Loucy (cell line): ENCODE data around the gene CTNNA2.
A peak's percentile ranks its signal among the peaks of the same experiment; 100 is the strongest.

ENCODE experiments used
- H2AFZ ChIP-seq: fragments of 200-600 bp; sonication (generic); 2 replicates; pipeline ENCODE4 v1.6.0; 2016; ENCODE audit warnings: antibody characterized with exemption, mild to moderate bottlenecking, low read length, moderate library complexity
- H3F3A ChIP-seq: fragments of 200-600 bp; 2 replicates; pipeline ENCODE4 v1.6.0; 2016; ENCODE audit warnings: antibody characterized with exemption, low read depth, mild to moderate bottlenecking
- H3K27me3 ChIP-seq: fragments of 200-600 bp; sonication (generic); 2 replicates; pipeline ENCODE4 v1.6.1; 2014; ENCODE audit warnings: low read length, mild to moderate bottlenecking; ENCODE audit not compliant: insufficient read depth, poor library complexity, severe bottlenecking
- H3K36me3 ChIP-seq: fragments of 200-600 bp; sonication (generic); 2 replicates; pipeline ENCODE4 v1.6.1; 2016; ENCODE audit warnings: low read length; ENCODE audit not compliant: insufficient read depth
- H3K4me1 ChIP-seq: fragments of 200-600 bp; sonication (generic); 2 replicates; pipeline ENCODE4 v1.5.1; 2014; ENCODE audit warnings: low read length, mild to moderate bottlenecking; ENCODE audit not compliant: insufficient read depth, poor library complexity, severe bottlenecking
- H3K4me2 ChIP-seq: fragments of 200-600 bp; sonication (generic); 2 replicates; pipeline ENCODE4 v1.6.0; 2014; ENCODE audit warnings: antibody characterized with exemption, low read length, low read depth, mild to moderate bottlenecking; ENCODE audit not compliant: poor library complexity, severe bottlenecking
- H3K4me3 ChIP-seq: fragments of 200-600 bp; sonication (generic); 2 replicates; pipeline ENCODE4 v1.5.1; 2014; ENCODE audit warnings: low read length, mild to moderate bottlenecking, mixed read lengths; ENCODE audit not compliant: poor library complexity, severe bottlenecking
- H3K79me2 ChIP-seq: fragments of 200-600 bp; sonication (generic); 2 replicates; pipeline ENCODE4 v1.6.1; 2014; ENCODE audit warnings: low read length; ENCODE audit not compliant: insufficient read depth
- H3K9ac ChIP-seq: fragments of 200-600 bp; sonication (generic); 2 replicates; pipeline ENCODE4 v1.6.0; 2014; ENCODE audit warnings: mild to moderate bottlenecking, low read depth, low read length, moderate library complexity; ENCODE audit not compliant: poor library complexity, severe bottlenecking
- H3K9me2 ChIP-seq: fragments of 200-600 bp; sonication (generic); replicated peaks from 2 replicates; pipeline ENCODE4 v1.6.1; 2016; ENCODE audit warnings: low read depth, low read length, mixed read lengths
- H3K9me3 ChIP-seq: fragments of 200-600 bp; sonication (generic); 2 replicates; pipeline ENCODE4 v1.6.1; 2014; ENCODE audit warnings: mild to moderate bottlenecking, antibody characterized with exemption, low read length, low read depth; ENCODE audit not compliant: insufficient read depth
- H4K20me1 ChIP-seq: fragments of 200-600 bp; sonication (generic); 2 replicates; pipeline ENCODE4 v1.6.0; 2014; ENCODE audit warnings: antibody characterized with exemption, low read length, mild to moderate bottlenecking; ENCODE audit not compliant: insufficient read depth, poor library complexity, severe bottlenecking
- EZH2phosphoT487 ChIP-seq: fragments of 200-600 bp; IDR thresholded peaks from 2 replicates; pipeline ENCODE4 v1.6.1; 2018; ENCODE audit warnings: antibody characterized with exemption, mild to moderate bottlenecking, moderate library complexity, borderline replicate concordance
- TF ChIP-seq, protein P1 (sequence below): fragments of 200-600 bp; sonication (generic); conservative IDR thresholded peaks from 2 replicates; pipeline ENCODE4 v1.5.1; 2014; ENCODE audit warnings: mild to moderate bottlenecking, antibody characterized with exemption, low read length

The CTNNA2 gene

DNA sequence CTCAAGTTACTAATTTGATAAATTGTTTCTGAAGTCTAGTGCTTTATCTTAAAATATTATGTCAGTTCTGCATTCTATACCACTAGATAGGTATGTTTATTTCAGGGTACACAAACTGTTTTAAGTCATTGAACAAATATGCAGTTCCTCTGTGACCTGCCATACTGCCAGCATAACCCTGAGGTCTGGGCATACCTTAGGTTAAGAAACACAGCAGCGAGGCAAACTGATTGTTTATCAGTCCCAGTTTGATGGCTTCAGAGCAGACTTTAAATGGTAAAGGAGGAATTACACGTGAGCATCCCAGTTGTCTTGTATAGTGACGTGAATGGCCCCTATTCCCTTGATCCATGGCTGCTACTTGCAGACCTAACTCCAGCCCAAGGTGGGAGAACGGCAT, 978.1 kb downstream of the CTNNA2 start:
- H3K36me3 ChIP-seq, result no peaks in the 10 kb centered on the region
- H3K4me1 ChIP-seq, result no peaks in the 10 kb centered on the region
- no peaks in the 10 kb centered on the region for H3K9me3 ChIP-seq
- H3K9me2 ChIP-seq, result no peaks in the 10 kb centered on the region
- TF ChIP-seq, protein P1, sequence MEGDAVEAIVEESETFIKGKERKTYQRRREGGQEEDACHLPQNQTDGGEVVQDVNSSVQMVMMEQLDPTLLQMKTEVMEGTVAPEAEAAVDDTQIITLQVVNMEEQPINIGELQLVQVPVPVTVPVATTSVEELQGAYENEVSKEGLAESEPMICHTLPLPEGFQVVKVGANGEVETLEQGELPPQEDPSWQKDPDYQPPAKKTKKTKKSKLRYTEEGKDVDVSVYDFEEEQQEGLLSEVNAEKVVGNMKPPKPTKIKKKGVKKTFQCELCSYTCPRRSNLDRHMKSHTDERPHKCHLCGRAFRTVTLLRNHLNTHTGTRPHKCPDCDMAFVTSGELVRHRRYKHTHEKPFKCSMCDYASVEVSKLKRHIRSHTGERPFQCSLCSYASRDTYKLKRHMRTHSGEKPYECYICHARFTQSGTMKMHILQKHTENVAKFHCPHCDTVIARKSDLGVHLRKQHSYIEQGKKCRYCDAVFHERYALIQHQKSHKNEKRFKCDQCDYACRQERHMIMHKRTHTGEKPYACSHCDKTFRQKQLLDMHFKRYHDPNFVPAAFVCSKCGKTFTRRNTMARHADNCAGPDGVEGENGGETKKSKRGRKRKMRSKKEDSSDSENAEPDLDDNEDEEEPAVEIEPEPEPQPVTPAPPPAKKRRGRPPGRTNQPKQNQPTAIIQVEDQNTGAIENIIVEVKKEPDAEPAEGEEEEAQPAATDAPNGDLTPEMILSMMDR, result no peak
- TF ChIP-seq EZH2phosphoT487, result no peak
- no peak overlapping the region for H3K9ac ChIP-seq
- H3F3A ChIP-seq, result no peaks in the 10 kb centered on the region
- no peaks in the 10 kb centered on the region for H3K79me2 ChIP-seq
- no peak overlapping the region for H3K4me3 ChIP-seq
- H3K27me3 ChIP-seq, result no peaks in the 10 kb centered on the region
- no peak overlapping the region for H2AFZ ChIP-seq
- no peak overlapping the region for H3K4me2 ChIP-seq
- H4K20me1 ChIP-seq, result no peaks in the 10 kb centered on the region

DNA sequence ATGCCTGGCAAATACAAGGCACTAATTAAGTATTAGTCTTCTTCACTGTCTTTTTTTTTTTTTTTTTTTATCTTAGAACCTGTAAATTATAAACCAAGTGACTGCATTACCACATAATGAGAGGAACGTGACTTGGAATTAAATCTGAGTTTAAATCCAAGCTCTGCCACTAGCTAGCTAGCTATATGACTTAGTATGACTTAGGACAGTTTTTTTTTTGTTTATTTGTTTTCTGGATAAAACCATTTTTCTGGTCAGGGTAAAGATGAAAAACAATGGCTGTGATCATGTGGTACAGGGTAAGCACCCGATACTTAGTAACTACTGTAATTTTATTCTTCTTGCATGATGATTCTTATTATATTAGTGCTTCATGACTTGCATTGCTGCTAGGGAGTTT, 983.5 kb downstream of the CTNNA2 start:
- Histone ChIP-seq H3K9me3 (no peaks in the 10 kb centered on the region), H3F3A (no peaks in the 10 kb centered on the region), H3K36me3 (no peaks in the 10 kb centered on the region), H3K27me3 (no peaks in the 10 kb centered on the region), H3K79me2 (no peaks in the 10 kb centered on the region), H2AFZ (no peak overlapping the region), H3K4me1 (no peaks in the 10 kb centered on the region), H3K4me2 (no peak overlapping the region), H3K9ac (no peak overlapping the region), H3K9me2 (no peaks in the 10 kb centered on the region), H4K20me1 (no peaks in the 10 kb centered on the region), H3K4me3 (no peak overlapping the region)
- no peak for TF ChIP-seq EZH2phosphoT487

DNA sequence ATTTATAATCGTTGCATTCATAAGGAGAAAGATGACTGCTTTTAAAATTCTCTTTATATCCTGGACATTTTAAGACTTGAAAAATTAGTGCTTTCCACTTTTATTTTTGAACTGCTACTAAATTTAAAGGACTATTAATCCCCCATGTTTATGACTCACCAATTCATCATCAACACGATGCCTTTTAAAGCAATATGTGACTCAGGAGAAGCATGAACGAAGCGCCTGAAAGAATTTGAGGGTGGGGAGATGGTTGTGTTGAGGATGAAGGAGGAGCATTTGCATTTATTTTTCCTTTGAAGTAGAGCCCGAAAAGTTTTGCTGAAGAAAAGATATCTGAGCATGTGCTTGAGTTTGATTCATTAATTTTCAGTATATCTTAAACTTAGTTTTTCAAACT, 983.9 kb downstream of the CTNNA2 start:
- no peaks in the 10 kb centered on the region for H3K9me3 ChIP-seq
- no peak for TF ChIP-seq EZH2phosphoT487
- TF ChIP-seq, protein P1, result no peak

DNA sequence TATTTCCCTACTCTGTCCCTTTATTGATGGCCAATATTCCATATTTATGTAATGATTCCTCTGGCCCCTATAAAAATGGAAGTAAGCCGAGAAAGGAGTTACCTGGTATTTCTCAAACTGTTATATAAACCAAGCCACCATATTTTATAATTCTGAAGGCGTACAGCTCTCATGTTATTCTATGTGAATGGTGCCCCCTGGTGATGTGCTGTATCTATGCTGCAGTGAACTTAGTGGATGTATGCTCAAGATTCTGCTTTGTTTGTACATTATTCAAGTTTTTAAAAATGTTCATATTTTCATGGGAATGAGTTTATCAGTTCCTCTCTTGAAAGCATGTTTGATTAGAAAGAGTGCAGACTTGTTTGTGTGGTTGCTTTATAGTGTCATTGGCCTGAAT, 986.2 kb downstream of the CTNNA2 start:
- H3F3A ChIP-seq, result no peaks in the 10 kb centered on the region
- no peaks in the 10 kb centered on the region for H3K9me3 ChIP-seq
- no peaks in the 10 kb centered on the region for H3K4me1 ChIP-seq
- H3K9me2 ChIP-seq, result no peaks in the 10 kb centered on the region
- TF ChIP-seq, protein P1, result peak; percentile 43
- no peak for TF ChIP-seq EZH2phosphoT487
- H3K36me3 ChIP-seq, result no peaks in the 10 kb centered on the region
- H3K9ac ChIP-seq, result no peak overlapping the region
- no peaks in the 10 kb centered on the region for H3K27me3 ChIP-seq
- H3K4me2 ChIP-seq, result no peak overlapping the region
- H3K79me2 ChIP-seq, result no peaks in the 10 kb centered on the region
- H4K20me1 ChIP-seq, result no peaks in the 10 kb centered on the region
- no peak overlapping the region for H3K4me3 ChIP-seq
- H2AFZ ChIP-seq, result no peak overlapping the region

More for the DNA sequence above, 983.9 kb downstream of the CTNNA2 start:
- Histone ChIP-seq H3K9ac (no peak overlapping the region), H3K4me2 (no peak overlapping the region), H3K36me3 (no peaks in the 10 kb centered on the region), H3K9me2 (no peaks in the 10 kb centered on the region), H3K4me3 (no peak overlapping the region), H3K79me2 (no peaks in the 10 kb centered on the region), H3K27me3 (no peaks in the 10 kb centered on the region), H2AFZ (no peak overlapping the region), H3K4me1 (no peaks in the 10 kb centered on the region), H3F3A (no peaks in the 10 kb centered on the region), H4K20me1 (no peaks in the 10 kb centered on the region)
